Pancreas (tissue), 10 donors: Measurements from ENCODE around the gene TC2N. TPM values are rescaled to one million over a fixed set of nuclear protein-coding genes. Genes with fewer than 3 reads are reported as not detected.

Source experiments
- ATAC-seq, 4 donors: fragments of 200-7000 bp; cut with Tn5 transposase; one replicate each; pipeline versions ENCODE4 v1.8.0 to v1.9.1; 2020; ENCODE audit warnings: mild to moderate bottlenecking in 4 of 4, moderate library complexity in 4 of 4
- DNase-seq, 6 donors: peaks; one replicate each; pipeline ENCODE4 v3.0.0-alpha.2; 2020
- FAIRE-seq: peaks from 2 replicates; lab custom pipeline; 2012; peaks lifted over from hg19 to GRCh38; lab: Jason Lieb, UNC
- H3K27ac ChIP-seq, 4 donors: fragments of 200-600 bp; sonication (generic); 1 replicate in 3 of 4; 2 replicates in 1 of 4; pipeline versions ENCODE4 v1.5.0 to v1.8.0; 2020
- H3K27me3 ChIP-seq, 4 donors: fragments of 200-600 bp; one replicate each; pipeline ENCODE4 v1.8.0; 2021
- H3K36me3 ChIP-seq, 3 donors: fragments of 200-600 bp; sonication (generic) in 1 of 3; one replicate each; pipeline versions ENCODE4 v1.5.0 to v1.8.0; 2020 to 2021
- H3K4me1 ChIP-seq, 3 donors: fragments of 200-600 bp; one replicate each; pipeline ENCODE4 v1.8.0; 2021
- H3K4me3 ChIP-seq, 4 donors: fragments of 200-600 bp; sonication (generic) in 2 of 4; one replicate each; pipeline versions ENCODE4 v1.5.0 to v1.8.0; 2020 to 2021
- H3K9me3 ChIP-seq, 4 donors: fragments of 200-600 bp; one replicate each; pipeline ENCODE4 v1.8.0; 2021
- WGBS, 2 donors: extraction: QIAGEN DNeasy Blood & Tissue Kit; methylation state at CpG; one replicate each; pipeline ENCODE4 v1.1.7; 2013; 5-methylcytosine and 5-hydroxymethylcytosine counted together
- intact Hi-C, 3 donors: fragments of 100-400 bp; cut with DNase I; formaldehyde crosslinking; loops; one replicate each; pipeline versions ENCODE4 v1.11.1 to v1.14.2; 2022
- polyA plus RNA-seq, 2 donors: library from polyadenylated mRNA; stranded (reverse); fragments of 200-250 nt; gene quantifications; one replicate each; pipeline ENCODE4 v1.2.3, GENCODE V29; 2013
- total RNA-seq, 6 donors: library from RNA; stranded (reverse); fragmentation: NEBNext Ultra II Directional in 4 of 6; extraction: Animal tissue kit (Norgen Biotek cat#: 25700) in 4 of 6; gene quantifications; one replicate each; pipeline versions ENCODE4 v1.2.1 to v1.2.4, GENCODE V29; 2021 to 2023
- TF ChIP-seq, protein P1 (sequence below), 4 donors: fragments of 200-600 bp; sonication (generic) in 3 of 4; IDR thresholded peaks; one replicate each; pipeline versions ENCODE4 v1.5.0 to v1.8.0; 2021; ENCODE audit warnings: antibody characterized with exemption in 4 of 4
- donor health status: healthy with polysubstance abuse.
- donor health status: DM: no; HTN: no; CAD: no; lungs with moderate emphysema.
- donor health status: DM: no; HTN: no; CAD: no.
- donor health status: control.
- donor health status: control.
- donor health status: Bipolar disorder and iron deficiency.
- donor health status: DM: yes; HTN: yes; CAD: no.
- donor health status: DM: no; HTN: no; CAD: no.
- donor health status: DM: no; HTN: no; CAD: no.
- donor health status: DM: yes; HTN: yes; CAD: no.

The TC2N gene
- total and polyA plus RNA-seq, 8 donors = 23.9 to 215 (median 112) TPM

DNA sequence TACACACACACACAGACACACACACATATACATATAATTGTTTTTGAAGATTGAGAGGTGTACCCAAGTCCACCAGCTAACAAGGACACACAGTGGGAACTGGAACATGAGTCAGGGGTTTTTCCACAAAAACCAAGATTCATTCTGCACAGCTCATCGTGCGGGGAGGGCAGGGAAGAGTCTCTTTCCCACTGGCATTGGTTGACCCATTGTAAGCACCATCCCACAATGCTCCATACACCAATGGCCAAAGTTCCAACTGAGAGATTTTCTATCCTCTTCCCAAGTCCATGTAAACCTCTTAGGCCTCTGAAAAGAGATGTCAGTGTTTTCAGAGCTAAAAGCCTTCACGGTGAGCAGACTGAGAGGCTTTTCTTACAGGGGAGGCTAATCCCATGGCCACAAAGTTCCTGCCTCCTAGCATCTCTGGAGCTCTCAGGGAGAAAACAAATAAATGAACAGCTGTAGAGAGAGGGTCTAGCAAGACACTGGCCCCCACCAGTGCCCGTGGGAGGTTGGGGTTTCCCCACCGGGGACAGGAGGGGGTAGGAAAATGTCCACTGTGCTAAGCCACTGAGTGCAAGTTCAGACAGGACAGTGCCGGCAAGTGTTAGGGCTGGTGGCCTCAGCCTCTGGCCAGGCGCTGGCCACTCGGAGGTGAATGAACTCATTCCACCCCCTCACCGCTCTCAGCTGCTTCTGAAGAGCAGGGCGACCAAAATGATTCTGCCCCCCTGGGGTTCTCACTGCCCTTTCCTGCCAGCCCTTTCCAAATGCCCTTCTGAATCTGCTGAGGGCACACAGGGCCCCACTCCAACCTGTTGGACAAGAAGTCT lies 21.5 kb upstream of the TC2N start:
- peak overlapping the region; percentile 66 to 84 (median 76) for H3K27ac ChIP-seq
- H3K27me3 ChIP-seq = no peaks in the 10 kb centered on the region
- DNase-seq (peak in 1 of 6 donors; percentile 4), FAIRE-seq (no peak), ATAC-seq (peak in 3 of 4 donors; percentile 3 to 21 (median 4))
- WGBS, 2 donors = 69 to 82% methylated on average over 10 of the region's 10 CpGs
- TF ChIP-seq, protein P1, sequence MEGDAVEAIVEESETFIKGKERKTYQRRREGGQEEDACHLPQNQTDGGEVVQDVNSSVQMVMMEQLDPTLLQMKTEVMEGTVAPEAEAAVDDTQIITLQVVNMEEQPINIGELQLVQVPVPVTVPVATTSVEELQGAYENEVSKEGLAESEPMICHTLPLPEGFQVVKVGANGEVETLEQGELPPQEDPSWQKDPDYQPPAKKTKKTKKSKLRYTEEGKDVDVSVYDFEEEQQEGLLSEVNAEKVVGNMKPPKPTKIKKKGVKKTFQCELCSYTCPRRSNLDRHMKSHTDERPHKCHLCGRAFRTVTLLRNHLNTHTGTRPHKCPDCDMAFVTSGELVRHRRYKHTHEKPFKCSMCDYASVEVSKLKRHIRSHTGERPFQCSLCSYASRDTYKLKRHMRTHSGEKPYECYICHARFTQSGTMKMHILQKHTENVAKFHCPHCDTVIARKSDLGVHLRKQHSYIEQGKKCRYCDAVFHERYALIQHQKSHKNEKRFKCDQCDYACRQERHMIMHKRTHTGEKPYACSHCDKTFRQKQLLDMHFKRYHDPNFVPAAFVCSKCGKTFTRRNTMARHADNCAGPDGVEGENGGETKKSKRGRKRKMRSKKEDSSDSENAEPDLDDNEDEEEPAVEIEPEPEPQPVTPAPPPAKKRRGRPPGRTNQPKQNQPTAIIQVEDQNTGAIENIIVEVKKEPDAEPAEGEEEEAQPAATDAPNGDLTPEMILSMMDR (IDR thresholded peaks at IDR 0.05) = no peak
- no peak overlapping the region for H3K4me3 ChIP-seq
- intact Hi-C loops = loop anchor here in 1 of 3 donors (10.0 kb wide), 1 partner anchor 54 kb away; no protein-coding TSS in a partner anchor
- H3K36me3 ChIP-seq = no peaks in the 10 kb centered on the region
- no peaks in the 10 kb centered on the region for H3K9me3 ChIP-seq
- peaks cover 20 to 36% (median 27%) of the 10 kb centered on the region in 3 donors for H3K4me1 ChIP-seq

DNA sequence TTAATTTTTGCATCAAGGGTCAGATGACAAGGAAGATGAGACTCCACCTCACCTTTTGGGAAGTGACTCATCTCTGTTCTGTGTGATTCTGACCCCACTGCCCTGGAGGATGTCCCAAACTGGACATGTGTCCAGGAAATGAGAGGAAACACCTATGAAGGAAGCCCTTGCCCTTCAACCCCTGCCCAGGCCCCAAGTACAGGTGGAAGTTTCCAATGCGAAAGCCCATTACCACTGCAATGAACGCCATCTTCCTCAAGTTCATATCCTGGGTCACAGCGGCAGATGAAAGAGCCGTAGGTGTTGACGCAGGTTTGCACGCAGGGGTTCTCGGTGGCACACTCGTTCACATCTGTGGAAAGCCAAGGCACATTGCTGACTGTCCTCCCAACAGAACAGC lies 19.6 kb upstream of the TC2N start:
- 97% methylated on average over 8 of the region's 8 CpGs for WGBS, 2 donors
- no peak for ATAC-seq
- intact Hi-C loops = loop anchor here in 1 of 3 donors (10.0 kb wide), 1 partner anchor 52 kb away; no protein-coding TSS in a partner anchor
- Histone ChIP-seq H3K4me1 (peaks cover 20 to 30% (median 27%) of the 10 kb centered on the region in 3 donors), H3K36me3 (no peaks in the 10 kb centered on the region), H3K27ac (no peak overlapping the region), H3K9me3 (no peaks in the 10 kb centered on the region), H3K4me3 (no peak overlapping the region), H3K27me3 (no peaks in the 10 kb centered on the region)
- no peak for DNase-seq
- FAIRE-seq = no peak
- TF ChIP-seq, protein P1 (IDR thresholded peaks at IDR 0.05) = no peak

DNA sequence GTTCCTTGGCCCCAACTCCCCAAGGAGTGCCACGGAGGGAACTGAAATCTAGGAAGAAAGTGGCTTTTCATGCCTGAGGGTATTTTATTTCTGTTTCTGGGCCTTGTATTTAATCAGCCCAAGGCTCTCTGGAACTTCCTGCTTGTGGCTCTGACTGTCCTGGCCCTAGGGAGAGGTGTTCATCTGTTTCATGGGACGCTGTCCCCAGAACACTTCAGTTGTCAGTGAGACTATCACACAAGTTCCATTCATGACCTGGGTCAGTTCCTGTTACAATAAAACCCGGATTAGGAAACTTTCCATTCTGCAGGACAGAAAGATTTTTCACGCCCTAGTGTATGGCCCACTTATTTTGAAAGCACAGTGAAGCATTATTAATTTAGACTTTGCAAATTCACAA lies 18.5 kb upstream of the TC2N start:
- no peaks in the 10 kb centered on the region for H3K9me3 ChIP-seq
- 71 to 75% methylated on average over 4 of the region's 4 CpGs for WGBS, 2 donors
- DNase-seq (no peak), FAIRE-seq (no peak), ATAC-seq (no peak)
- no peaks in the 10 kb centered on the region for H3K36me3 ChIP-seq
- no peaks in the 10 kb centered on the region for H3K27me3 ChIP-seq
- no peak overlapping the region for H3K4me3 ChIP-seq
- H3K4me1 ChIP-seq = peaks cover 20 to 27% (median 25%) of the 10 kb centered on the region in 3 donors
- TF ChIP-seq, protein P1 (IDR thresholded peaks at IDR 0.05) = no peak
- H3K27ac ChIP-seq = no peak overlapping the region
- intact Hi-C loops = loop anchor here in 1 of 3 donors (10.0 kb wide), 1 partner anchor 51 kb away; no protein-coding TSS in a partner anchor

DNA sequence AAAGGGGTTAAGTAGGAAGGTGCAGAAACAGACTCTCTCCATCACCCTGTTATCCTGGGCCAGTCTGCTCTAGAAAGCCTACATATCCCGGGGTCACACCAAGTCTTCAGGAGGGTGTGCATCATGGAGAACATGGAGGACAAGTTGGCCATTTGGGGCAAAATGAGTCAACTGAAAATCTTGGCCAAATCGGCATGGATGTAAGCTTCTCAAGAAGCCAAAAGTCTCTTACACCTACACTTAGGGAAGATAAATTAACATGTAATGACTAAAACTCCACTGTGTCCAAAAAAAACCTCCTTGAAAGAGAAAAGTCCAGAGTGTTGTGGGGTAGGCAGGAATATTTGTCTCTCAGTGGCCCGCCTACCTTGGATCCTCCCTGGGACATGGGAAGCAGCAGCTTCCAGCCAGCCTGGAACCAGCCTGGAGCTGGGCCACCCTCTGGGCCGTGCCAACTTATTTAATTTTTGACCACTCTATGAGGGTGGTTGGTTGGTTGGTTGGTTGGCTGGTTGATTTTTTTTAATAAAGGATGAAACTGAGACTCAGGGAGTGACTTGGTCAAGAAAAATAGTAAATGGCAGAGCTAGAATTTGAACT lies 17.9 kb upstream of the TC2N start:
- WGBS, 2 donors = 89 to 90% methylated on average over 4 of the region's 4 CpGs

More for the DNA sequence above, 17.9 kb upstream of the TC2N start:
- TF ChIP-seq, protein P1 (IDR thresholded peaks at IDR 0.05) = no peak
- no peak overlapping the region for H3K27ac ChIP-seq
- H3K4me3 ChIP-seq = no peak overlapping the region
- no peaks in the 10 kb centered on the region for H3K36me3 ChIP-seq
- intact Hi-C loops = loop anchor here in 1 of 3 donors (10.0 kb wide), 1 partner anchor 50 kb away; no protein-coding TSS in a partner anchor
- peaks cover 16 to 23% (median 22%) of the 10 kb centered on the region in 3 donors for H3K4me1 ChIP-seq
- H3K27me3 ChIP-seq = no peaks in the 10 kb centered on the region
- ATAC-seq (no peak), DNase-seq (no peak), FAIRE-seq (no peak)
- no peaks in the 10 kb centered on the region for H3K9me3 ChIP-seq
